Activated CD4-positive, alpha-beta memory T cell treated with anti-CD3 and anti-CD28 coated beads, Interleukin-2, amount 10 ng/mL, durations not matched to agents 7 days and 5 days (primary cell): ENCODE measurements around the gene EIF5A. TPM values are rescaled to one million over a fixed set of nuclear protein-coding genes. Genes with fewer than 3 reads are reported as not detected.

Experiments
- CTCF ChIA-PET: fragments of 350-600 bp; sonication (Branson Sonifier 250); formaldehyde crosslinking; loops from one replicate; lab custom pipeline; 2021; ENCODE audit warnings: antibody characterized with exemption, inconsistent platforms; lab: Charles Lee
- POLR2A ChIA-PET: fragments of 350-600 bp; sonication (Branson Sonifier 250); formaldehyde crosslinking; loops from one replicate; lab custom pipeline; 2021; ENCODE audit warnings: antibody characterized with exemption; lab: Charles Lee
- DNase-seq: peaks from one replicate; pipeline ENCODE4 v3.0.0-alpha.2; 2020
- H3K27ac Mint-ChIP-seq: one replicate; pipeline ENCODE4 v1.8.0; 2021; ENCODE audit warnings: mild to moderate bottlenecking, mixed read lengths
- H3K27me3 Mint-ChIP-seq: one replicate; pipeline ENCODE4 v1.8.0; 2021; ENCODE audit warnings: mixed read lengths
- H3K36me3 Mint-ChIP-seq: one replicate; pipeline ENCODE4 v1.8.0; 2021; ENCODE audit warnings: low read depth, mixed read lengths
- H3K4me1 Mint-ChIP-seq: one replicate; pipeline ENCODE4 v1.8.0; 2021; ENCODE audit warnings: mixed read lengths
- H3K4me3 Mint-ChIP-seq: one replicate; pipeline ENCODE4 v1.8.0; 2021; ENCODE audit warnings: mild to moderate bottlenecking, mixed read lengths
- H3K9me3 Mint-ChIP-seq: one replicate; pipeline ENCODE4 v1.8.0; 2021; ENCODE audit warnings: mixed read lengths
- total RNA-seq, 2 experiments: library from RNA; stranded (reverse); gene quantifications; one replicate each; pipeline ENCODE4 v1.2.3, GENCODE V29; 2021

EIF5A gene
- total RNA-seq, 2 experiments from 2014 or later, result 419 to 420 TPM

DNA sequence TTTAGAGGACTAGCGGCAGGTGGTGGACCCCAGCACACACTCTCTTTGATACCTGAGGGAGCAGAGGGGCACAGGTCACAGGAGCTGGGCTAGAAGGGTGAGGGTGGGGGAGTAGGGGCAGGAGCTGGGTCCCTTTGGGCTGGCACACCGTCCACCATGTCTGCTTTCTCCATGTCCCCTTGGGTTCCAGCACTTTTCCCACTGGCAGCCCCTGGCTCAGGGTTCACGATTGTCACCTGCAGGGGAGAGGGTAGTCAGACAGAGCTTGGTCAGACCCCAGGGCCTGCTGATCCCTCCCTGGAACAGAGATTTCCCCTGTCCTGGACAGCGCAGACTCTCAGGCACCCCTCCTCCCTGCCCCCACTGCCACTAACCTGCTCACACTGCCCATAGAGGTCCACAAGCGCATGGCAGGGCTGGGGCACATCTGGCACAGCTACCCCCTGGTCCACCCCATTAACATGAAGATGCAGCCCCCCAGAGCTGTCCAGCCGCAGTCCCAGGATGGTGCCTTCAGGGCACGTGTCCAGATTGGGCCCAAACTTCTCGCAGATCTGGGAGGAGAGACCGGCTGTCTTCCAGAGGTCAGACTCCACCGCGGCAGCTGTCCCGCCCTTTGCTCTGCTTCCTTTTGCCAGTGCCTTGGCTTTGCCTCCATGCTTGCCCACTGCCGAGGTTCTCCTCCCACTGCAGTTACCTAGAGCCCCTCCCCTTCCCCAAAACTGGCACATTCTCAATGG is 10.9 kb downstream of the EIF5A start:
- Mint-ChIP-seq H3K27ac (no peak overlapping the region), H3K4me3 (no peak overlapping the region), H3K27me3 (no peaks in the 10 kb centered on the region), H3K9me3 (no peaks in the 10 kb centered on the region), H3K36me3 (peaks cover 41% of the 10 kb centered on the region), H3K4me1 (peaks cover 26% of the 10 kb centered on the region)
- ChIA-PET POLR2A (interaction anchor here (1.5 to 11.2 kb wide), 4 partner anchors 10 to 369 kb away, joined by 4 to 109 read pairs (median 8); partner anchors contain the start of genes ACAP1, NEURL4 and TP53), CTCF (interaction anchor here (6.0 kb wide), 1 partner anchor 10 kb away, joined by 39 read pairs; the partner anchor contains the start of gene NEURL4)
- no peak for DNase-seq

DNA sequence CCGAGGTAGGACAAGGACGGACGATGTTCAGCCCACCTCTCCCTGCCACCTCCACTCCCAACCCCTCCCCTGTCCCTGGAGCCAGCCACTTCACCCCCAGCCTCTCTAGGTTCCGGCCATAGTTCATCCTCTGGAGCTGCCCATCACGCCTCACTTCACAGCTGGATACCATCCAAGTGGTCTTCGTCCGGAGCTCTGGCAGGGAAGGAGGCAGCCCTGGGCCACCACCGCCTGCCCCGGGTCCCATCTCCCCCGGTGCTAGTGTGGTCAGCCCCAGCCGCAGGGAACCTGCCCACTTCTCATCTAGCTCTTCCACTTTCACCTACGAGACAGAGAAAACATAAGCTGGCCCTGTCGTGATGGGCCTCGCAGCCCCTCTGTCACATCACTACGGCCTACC is 14.0 kb downstream of the EIF5A start:
- H3K27ac Mint-ChIP-seq, result no peak overlapping the region
- DNase-seq, result no peak
- H3K36me3 Mint-ChIP-seq, result peaks cover 28% of the 10 kb centered on the region
- H3K4me1 Mint-ChIP-seq, result peaks cover 8% of the 10 kb centered on the region
- ChIA-PET POLR2A (interaction anchor here (3.3 to 4.0 kb wide), 2 partner anchors 14 to 28 kb away, joined by 16 to 18 read pairs; partner anchors contain the start of gene ACAP1), CTCF (interaction anchor here (0.6 to 1.4 kb wide), 3 partner anchors 8 to 115 kb away, joined by 3 to 4 read pairs (median 3); no protein-coding TSS in a partner anchor)
- H3K27me3 Mint-ChIP-seq, result no peaks in the 10 kb centered on the region
- no peaks in the 10 kb centered on the region for H3K9me3 Mint-ChIP-seq
- H3K4me3 Mint-ChIP-seq, result no peak overlapping the region

DNA sequence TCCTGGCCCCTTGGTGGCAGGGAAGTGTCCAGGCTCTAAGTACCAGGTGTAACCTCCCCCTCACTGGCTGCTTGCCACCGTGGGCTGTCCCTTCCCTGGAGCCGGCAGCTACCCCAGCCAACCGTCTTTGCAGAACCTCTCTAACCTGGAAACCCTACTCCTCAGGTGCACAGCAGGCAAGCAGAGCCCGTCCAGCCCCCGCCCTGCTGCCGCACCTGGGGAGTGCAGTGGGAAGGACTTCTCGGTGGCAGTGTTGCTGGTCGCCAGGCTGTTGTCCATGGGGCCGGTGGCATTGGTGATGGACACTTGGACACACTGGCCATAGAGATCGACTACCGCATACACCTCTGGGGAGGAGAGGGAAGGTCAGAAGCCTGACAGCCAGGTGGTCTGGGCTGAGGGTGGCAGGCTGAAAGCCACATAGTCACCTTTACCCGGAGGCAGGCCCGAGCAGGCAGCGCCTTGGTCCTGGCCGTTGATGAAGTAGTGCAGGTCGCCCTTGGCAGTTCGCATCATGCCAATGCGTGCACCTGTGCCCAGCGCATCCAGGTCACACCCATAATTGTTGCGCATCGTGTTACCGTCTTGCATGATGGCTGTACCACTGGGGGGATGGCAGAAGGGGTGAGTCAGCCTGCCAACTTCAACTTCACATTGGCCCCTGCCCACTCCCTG is 15.2 kb downstream of the EIF5A start:
- ChIA-PET POLR2A (interaction anchor here (1.5 to 4.0 kb wide), 3 partner anchors 7 to 27 kb away, joined by 5 to 18 read pairs (median 16); partner anchors contain the start of genes ACAP1 and GPS2), CTCF (interaction anchor here (0.8 to 1.4 kb wide), 3 partner anchors 9 to 22 kb away, joined by 3 to 5 read pairs (median 3); partner anchors contain the start of gene ACAP1)
- no peak overlapping the region for H3K4me3 Mint-ChIP-seq
- H3K9me3 Mint-ChIP-seq, result no peaks in the 10 kb centered on the region
- peaks cover 10% of the 10 kb centered on the region for H3K4me1 Mint-ChIP-seq
- DNase-seq, result no peak
- no peaks in the 10 kb centered on the region for H3K27me3 Mint-ChIP-seq
- H3K36me3 Mint-ChIP-seq, result peaks cover 26% of the 10 kb centered on the region
- H3K27ac Mint-ChIP-seq, result no peak overlapping the region

DNA sequence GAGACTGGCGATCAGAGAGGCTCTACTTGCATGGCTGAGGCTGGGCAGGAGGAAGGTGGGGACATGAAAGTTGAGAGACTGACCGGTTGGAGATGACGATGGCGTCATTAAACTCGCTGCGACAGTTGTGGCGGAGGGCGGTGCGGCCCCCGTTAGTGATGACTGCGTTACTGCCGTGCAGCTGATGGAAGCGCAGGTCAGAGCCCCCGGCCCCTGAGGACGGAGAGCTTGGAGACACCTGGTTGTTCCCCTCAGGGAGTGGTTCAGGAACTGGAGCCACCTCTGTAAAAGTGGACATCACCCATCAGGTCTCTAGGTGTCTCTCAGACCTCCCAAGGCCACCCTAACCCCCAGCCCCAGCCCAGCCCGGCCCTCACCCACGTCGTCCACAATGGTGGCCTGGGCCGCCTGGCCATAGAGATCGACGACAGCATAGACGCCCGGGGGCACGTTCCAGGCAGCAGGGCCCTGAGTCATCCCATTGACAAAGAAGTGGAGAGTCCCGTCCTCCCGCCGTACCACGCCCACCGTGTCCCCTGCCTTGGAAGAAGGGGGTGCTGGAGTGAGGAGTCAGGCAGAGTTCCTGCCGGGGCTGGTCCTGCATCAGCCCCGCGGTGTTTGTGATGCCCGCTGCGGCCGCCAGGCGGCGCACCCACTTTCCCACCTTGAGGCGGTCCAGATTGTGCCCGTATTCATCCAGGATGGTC is 16.5 kb downstream of the EIF5A start:
- H3K4me3 Mint-ChIP-seq, result no peak overlapping the region
- no peak overlapping the region for H3K27ac Mint-ChIP-seq
- peak; percentile 71 for DNase-seq
- H3K27me3 Mint-ChIP-seq, result no peaks in the 10 kb centered on the region
- H3K9me3 Mint-ChIP-seq, result no peaks in the 10 kb centered on the region
- POLR2A ChIA-PET, result interaction anchor here (0.9 to 4.7 kb wide), 6 partner anchors 8 to 362 kb away, joined by 3 to 32 read pairs (median 4); partner anchors contain the start of genes ACAP1 and GPS2
- H3K4me1 Mint-ChIP-seq, result peaks cover 22% of the 10 kb centered on the region
- H3K36me3 Mint-ChIP-seq, result peaks cover 20% of the 10 kb centered on the region
- CTCF ChIA-PET, result interaction anchor here (1.3 to 5.0 kb wide), 5 partner anchors 8 to 31 kb away, joined by 4 to 48 read pairs (median 6); partner anchors contain the start of genes ACAP1, GPS2 and TMEM95

DNA sequence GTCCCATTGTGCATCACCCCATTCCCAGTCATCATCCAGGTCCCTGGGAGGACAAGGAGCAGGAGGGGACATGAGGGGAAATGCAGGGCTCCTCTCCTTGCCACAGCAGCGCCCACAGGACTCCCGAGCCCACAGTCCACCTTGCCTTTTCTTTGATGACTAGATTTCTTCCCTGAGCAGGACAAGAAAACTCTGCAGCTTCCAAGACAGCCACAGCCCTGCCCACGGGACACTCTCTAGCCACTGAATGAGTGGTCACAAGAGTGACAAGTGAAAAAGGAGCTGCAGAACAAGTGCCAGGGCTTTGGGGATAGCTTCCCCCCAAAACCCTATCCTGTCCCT is 17.0 kb downstream of the EIF5A start:
- Mint-ChIP-seq H3K4me3 (no peak overlapping the region), H3K27ac (no peak overlapping the region), H3K27me3 (no peaks in the 10 kb centered on the region), H3K9me3 (no peaks in the 10 kb centered on the region), H3K36me3 (peaks cover 19% of the 10 kb centered on the region), H3K4me1 (peaks cover 25% of the 10 kb centered on the region)
- CTCF ChIA-PET, result interaction anchor here (0.7 to 5.0 kb wide), 6 partner anchors 9 to 236 kb away, joined by 4 to 48 read pairs (median 6); partner anchors contain the start of genes ACAP1, GPS2 and TMEM95
- no peak for DNase-seq
- POLR2A ChIA-PET, result interaction anchor here (0.9 to 4.7 kb wide), 7 partner anchors 9 to 362 kb away, joined by 3 to 32 read pairs (median 5); partner anchors contain the start of genes ACAP1 and GPS2

DNA sequence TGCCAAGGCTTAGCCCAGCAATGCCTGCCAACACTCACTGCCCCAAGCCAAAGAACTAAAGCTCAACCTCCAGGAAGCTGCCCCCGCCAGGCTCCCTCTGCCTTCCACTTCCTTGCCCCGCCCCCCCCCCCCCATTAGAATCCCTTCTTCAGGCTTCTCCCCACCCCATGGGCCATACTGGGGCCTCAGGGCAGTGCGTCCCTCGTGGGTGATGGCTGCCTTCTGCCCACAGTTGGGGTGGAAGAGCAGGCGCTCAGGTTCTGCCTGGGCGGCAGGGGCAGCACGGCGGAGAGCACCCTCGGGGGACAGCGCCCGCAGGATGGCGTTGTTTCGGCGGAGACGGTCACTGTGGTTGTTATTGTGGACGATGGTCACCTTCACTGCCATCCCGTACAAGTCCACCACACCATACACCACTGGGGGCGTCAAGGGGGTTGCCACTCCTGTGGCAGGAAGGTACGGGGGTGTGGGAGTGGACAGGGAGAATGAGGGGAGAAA is 17.7 kb downstream of the EIF5A start:
- H3K27me3 Mint-ChIP-seq, result no peaks in the 10 kb centered on the region
- H3K27ac Mint-ChIP-seq, result no peak overlapping the region
- POLR2A ChIA-PET, result interaction anchor here (0.9 to 4.7 kb wide), 6 partner anchors 10 to 361 kb away, joined by 3 to 32 read pairs (median 9); partner anchors contain the start of genes ACAP1 and GPS2

DNA sequence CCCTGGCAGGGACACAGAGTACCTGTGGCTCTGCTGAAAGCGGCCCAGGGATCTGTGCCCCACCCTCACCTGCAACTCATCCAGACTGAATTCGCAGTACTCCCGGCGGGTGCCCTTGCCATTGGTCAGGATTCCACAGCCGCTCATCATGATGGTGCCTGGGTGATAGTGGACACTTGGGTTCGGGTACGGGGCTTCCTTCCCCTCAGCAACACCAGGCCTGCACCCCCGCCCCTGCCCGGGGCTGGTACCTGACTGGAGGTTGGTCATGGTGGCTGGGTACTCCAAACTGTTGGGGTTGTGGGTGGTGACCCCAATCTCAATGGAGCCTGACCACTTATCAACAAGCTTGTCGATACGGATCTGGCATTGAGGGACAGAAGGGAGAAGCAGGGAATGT is 18.8 kb downstream of the EIF5A start:
- CTCF ChIA-PET, result interaction anchor here (5.0 to 5.9 kb wide), 2 partner anchors 11 kb away, joined by 39 to 48 read pairs; partner anchors contain the start of genes ACAP1 and GPS2
- Mint-ChIP-seq H3K4me3 (no peak overlapping the region), H3K36me3 (peaks cover 15% of the 10 kb centered on the region), H3K27me3 (no peaks in the 10 kb centered on the region), H3K27ac (peak overlapping the region; percentile 9), H3K9me3 (no peaks in the 10 kb centered on the region), H3K4me1 (peaks cover 36% of the 10 kb centered on the region)
- no peak for DNase-seq
- POLR2A ChIA-PET, result interaction anchor here (0.7 to 4.7 kb wide), 5 partner anchors 10 to 18 kb away, joined by 3 to 32 read pairs (median 4); partner anchors contain the start of genes ACAP1 and GPS2

More for the DNA sequence above, 17.7 kb downstream of the EIF5A start:
- Mint-ChIP-seq H3K36me3 (peaks cover 19% of the 10 kb centered on the region), H3K9me3 (no peaks in the 10 kb centered on the region), H3K4me3 (no peak overlapping the region), H3K4me1 (peaks cover 31% of the 10 kb centered on the region)
- CTCF ChIA-PET, result interaction anchor here (0.7 to 5.0 kb wide), 6 partner anchors 10 to 236 kb away, joined by 4 to 48 read pairs (median 6); partner anchors contain the start of genes ACAP1, GPS2 and TMEM95
- DNase-seq, result no peak

DNA sequence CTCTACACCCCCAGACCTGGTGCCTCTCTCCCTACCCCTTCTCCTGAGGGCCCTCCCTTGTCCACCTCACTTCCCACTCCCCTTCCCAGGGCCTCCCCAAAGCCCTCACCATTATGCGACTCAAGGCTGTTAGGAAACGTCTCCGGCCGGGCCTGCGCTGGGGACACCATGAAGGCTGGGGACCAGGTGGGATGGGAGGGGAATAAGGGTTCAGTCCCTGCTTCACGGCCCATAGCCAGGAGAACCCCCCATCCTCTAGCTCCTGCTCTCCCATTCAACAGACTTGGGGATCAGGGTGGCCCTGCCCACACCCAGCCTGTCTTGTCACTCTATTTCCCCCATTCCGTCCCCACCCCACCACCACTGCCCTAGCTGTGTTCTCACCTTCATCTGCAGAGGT is 19.6 kb downstream of the EIF5A start:
- POLR2A ChIA-PET, result interaction anchor here (0.8 to 4.7 kb wide), 4 partner anchors 9 to 19 kb away, joined by 3 to 32 read pairs (median 10); partner anchors contain the start of genes ACAP1 and GPS2
- H3K36me3 Mint-ChIP-seq, result peaks cover 6% of the 10 kb centered on the region
- no peak for DNase-seq
- H3K9me3 Mint-ChIP-seq, result no peaks in the 10 kb centered on the region
- peaks cover 38% of the 10 kb centered on the region for H3K4me1 Mint-ChIP-seq
- H3K4me3 Mint-ChIP-seq, result no peak overlapping the region
- CTCF ChIA-PET, result interaction anchor here (5.0 to 5.9 kb wide), 2 partner anchors 10 to 12 kb away, joined by 39 to 48 read pairs; partner anchors contain the start of genes ACAP1 and GPS2
- H3K27ac Mint-ChIP-seq, result no peak overlapping the region
- no peaks in the 10 kb centered on the region for H3K27me3 Mint-ChIP-seq

DNA sequence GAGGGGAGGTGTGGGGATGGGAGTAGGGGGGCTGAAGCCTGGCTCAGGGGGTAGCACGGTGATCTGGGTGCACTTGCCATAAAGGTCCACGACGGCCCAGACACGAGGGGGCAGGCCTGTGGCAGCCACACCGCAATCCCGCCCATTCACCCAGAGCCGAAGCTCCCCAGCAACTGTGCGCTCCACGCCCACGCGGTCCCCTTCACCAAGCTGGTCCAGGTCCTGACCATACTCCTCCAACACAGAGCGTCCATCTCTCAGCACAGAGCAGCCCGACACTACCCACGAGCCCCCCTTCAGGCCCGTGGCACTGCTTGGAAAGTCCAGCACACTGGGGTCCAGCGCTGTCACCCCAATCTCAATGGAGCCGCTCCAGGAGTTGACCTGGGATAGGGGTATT is 20.1 kb downstream of the EIF5A start:
- Mint-ChIP-seq H3K27me3 (no peaks in the 10 kb centered on the region), H3K9me3 (no peaks in the 10 kb centered on the region), H3K4me1 (peaks cover 43% of the 10 kb centered on the region), H3K27ac (no peak overlapping the region), H3K4me3 (peak overlapping the region; percentile 24), H3K36me3 (peaks cover 4% of the 10 kb centered on the region)
- POLR2A ChIA-PET, result interaction anchor here (3.4 to 4.7 kb wide), 2 partner anchors 9 to 13 kb away, joined by 15 to 32 read pairs; partner anchors contain the start of genes ACAP1 and GPS2
- CTCF ChIA-PET, result interaction anchor here (5.0 to 5.9 kb wide), 2 partner anchors 10 to 12 kb away, joined by 39 to 48 read pairs; partner anchors contain the start of genes ACAP1 and GPS2
- no peak for DNase-seq

DNA sequence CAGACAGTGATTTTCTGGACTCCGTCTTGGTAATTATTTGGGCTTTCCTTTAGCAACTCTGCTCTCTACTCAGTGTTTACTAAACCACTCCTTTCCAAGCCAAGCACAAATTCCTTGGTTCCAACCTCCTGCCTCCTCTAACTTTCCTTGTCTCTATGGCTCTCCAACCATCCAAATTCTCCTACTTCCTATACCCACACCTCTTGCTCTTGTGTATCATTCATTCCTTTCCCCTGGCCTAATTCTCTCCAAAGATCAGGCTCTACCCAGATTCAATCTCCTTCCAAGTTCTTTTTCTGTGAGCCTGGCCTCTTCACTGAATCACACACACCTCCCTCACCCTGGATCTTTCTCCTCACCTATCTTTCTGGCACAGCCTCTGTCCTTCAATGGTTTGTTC is 20.6 kb downstream of the EIF5A start:
- peak overlapping the region; percentile 85 for H3K4me3 Mint-ChIP-seq
- peaks cover 4% of the 10 kb centered on the region for H3K36me3 Mint-ChIP-seq
- no peaks in the 10 kb centered on the region for H3K27me3 Mint-ChIP-seq
- peak overlapping the region; percentile 41 for H3K27ac Mint-ChIP-seq
- POLR2A ChIA-PET, result interaction anchor here (1.6 to 2.8 kb wide), 5 partner anchors 10 to 21 kb away, joined by 4 to 45 read pairs (median 16); partner anchors contain the start of genes ACAP1 and GPS2
- CTCF ChIA-PET, result interaction anchor here (5.0 to 5.9 kb wide), 2 partner anchors 9 to 12 kb away, joined by 39 to 48 read pairs; partner anchors contain the start of genes ACAP1 and GPS2
- H3K9me3 Mint-ChIP-seq, result no peaks in the 10 kb centered on the region
- DNase-seq, result no peak
- H3K4me1 Mint-ChIP-seq, result peaks cover 47% of the 10 kb centered on the region

DNA sequence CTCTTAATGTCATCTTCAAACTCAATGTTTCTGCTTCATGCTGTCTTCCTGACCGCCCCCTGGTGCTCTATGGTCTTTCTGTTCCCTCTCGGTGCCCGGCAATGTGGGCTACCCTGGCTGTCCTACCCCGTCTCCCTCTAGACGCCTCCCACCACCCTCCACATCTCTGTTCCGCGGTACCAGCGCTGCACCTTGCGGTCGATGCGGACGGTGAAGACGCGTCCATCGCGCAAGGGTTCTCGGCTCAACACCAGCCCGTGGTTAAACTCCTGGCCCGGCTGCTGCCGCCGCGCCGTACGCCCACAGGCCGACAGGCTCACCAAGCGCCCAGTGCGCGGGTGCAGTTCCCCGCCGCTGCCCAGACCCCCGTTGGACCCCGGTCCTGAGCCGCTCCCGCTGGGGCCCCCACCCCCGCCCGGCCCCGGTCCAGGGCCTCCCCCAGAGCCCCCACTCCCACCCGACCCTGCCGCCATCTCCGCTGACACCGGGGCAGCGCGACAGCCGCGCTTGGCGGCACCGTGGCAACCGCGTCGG is 21.5 kb downstream of the EIF5A start, which contains the start of gene NEURL4:
Gene NEURL4 (minus strand): TSS at position 496 of the 534 bp plus-strand sequence. CDS start 23 bp downstream, at position 473.
- Mint-ChIP-seq H3K4me3 (peak within 1 kb of the TSS; percentile 85), H3K27ac (peak within 1 kb of the TSS; percentile 93), H3K4me1 (peaks cover 50% of the 10 kb centered on the region), H3K36me3 (no peaks in the 10 kb centered on the region), H3K27me3 (no peaks in the 10 kb centered on the region), H3K9me3 (no peaks in the 10 kb centered on the region)
- ChIA-PET POLR2A (interaction anchor here (1.0 to 2.8 kb wide), 11 partner anchors 9 to 828 kb away, joined by 3 to 45 read pairs (median 10); partner anchors contain the start of genes ACAP1, GPS2, MPDU1 and TP53), CTCF (interaction anchor here (1.3 to 5.9 kb wide), 11 partner anchors 9 to 358 kb away, joined by 3 to 39 read pairs (median 7); partner anchors contain the start of genes GPS2, TMEM95, TP53 and WRAP53)
- no peak for DNase-seq
